Measurements from ENCODE around the gene UCHL1. TPM values are rescaled to one million over a fixed set of nuclear protein-coding genes. Genes with fewer than 3 reads are reported as not detected.

UCHL1 gene
- total RNA-seq, 4 donors from 2014 or later: 24.8 to 176 (median 71.0) TPM

DNA sequence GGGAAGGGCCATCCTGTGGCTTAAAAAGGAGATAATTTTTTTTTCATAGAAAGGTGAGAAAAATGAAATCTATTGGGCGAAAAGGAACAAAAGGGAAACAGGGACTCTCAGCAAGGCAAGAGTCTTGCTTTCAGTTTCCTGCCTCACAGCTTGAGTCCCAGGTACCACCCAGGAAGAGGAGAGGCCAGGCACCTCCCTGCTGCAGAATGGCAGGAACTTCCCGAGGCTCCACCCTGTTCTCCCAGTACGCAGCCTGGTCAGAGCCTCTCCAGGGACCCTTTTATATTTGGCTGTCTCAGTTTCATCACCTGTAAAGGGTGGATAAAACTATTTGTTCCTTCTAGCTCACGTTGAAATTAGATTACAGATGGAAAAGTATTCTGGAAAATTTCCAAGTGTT lies 33.8 kb downstream of the UCHL1 start:
- Histone ChIP-seq H3K9me3 (no peaks in the 10 kb centered on the region), H3K27ac (no peak overlapping the region), H3K36me3 (no peaks in the 10 kb centered on the region), H3K4me1 (no peaks in the 10 kb centered on the region), H3K4me3 (no peak overlapping the region), H3K27me3 (no peaks in the 10 kb centered on the region)
- no peak for DNase-seq
- in situ Hi-C loops (cut with MboI; ENCODE audit: low sequenced_read_pairs in 4 of 4): loop anchor here in 1 of 4 donors (25.0 kb wide), 1 partner anchor 597 kb away; no protein-coding TSS in a partner anchor
- TF ChIP-seq POLR2A (IDR thresholded peaks at IDR 0.05): no peak
- TF ChIP-seq, protein P1, sequence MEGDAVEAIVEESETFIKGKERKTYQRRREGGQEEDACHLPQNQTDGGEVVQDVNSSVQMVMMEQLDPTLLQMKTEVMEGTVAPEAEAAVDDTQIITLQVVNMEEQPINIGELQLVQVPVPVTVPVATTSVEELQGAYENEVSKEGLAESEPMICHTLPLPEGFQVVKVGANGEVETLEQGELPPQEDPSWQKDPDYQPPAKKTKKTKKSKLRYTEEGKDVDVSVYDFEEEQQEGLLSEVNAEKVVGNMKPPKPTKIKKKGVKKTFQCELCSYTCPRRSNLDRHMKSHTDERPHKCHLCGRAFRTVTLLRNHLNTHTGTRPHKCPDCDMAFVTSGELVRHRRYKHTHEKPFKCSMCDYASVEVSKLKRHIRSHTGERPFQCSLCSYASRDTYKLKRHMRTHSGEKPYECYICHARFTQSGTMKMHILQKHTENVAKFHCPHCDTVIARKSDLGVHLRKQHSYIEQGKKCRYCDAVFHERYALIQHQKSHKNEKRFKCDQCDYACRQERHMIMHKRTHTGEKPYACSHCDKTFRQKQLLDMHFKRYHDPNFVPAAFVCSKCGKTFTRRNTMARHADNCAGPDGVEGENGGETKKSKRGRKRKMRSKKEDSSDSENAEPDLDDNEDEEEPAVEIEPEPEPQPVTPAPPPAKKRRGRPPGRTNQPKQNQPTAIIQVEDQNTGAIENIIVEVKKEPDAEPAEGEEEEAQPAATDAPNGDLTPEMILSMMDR (IDR thresholded peaks at IDR 0.05 in 4 of 5, conservative IDR thresholded peaks at IDR 0.05 in 1 of 5): no peak
- intact Hi-C loops (cut with DNase I; ENCODE audit: low total_unique reads): no loop called here
- no peak for ATAC-seq

DNA sequence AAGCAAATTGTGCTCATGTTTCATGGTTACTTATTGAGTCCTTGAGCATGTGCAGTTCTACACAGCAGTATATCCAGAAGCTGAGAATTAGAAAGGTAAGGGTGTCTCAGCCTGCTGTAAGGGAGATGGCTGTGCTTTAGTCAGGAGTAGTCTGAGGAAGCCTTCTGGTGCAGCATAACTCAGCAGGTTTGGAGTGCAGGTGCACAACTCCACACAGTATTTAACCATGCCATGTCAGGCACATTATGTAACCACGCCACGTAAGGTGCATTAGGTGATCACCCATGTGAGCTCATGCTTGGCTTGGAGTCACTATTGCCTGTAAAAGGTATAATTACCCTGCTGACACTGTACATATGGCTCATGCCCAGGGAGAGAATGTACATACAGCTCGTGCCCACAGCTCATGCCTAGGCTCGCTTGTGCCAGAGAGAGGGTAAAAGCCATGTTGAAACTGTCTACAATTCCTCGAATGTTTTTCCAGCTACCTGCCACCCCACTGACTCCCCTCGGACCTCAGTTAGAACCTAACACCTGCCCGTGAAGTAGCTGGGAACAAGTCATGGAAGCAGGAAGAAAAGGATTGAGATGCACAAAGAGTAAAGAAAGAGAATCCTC lies 37.8 kb downstream of the UCHL1 start:
- DNase-seq: no peak
- no peaks in the 10 kb centered on the region for H3K36me3 ChIP-seq
- H3K4me3 ChIP-seq: no peak overlapping the region
- no peak overlapping the region for H3K27ac ChIP-seq
- in situ Hi-C loops (cut with MboI; ENCODE audit: low sequenced_read_pairs in 4 of 4): loop anchor here in 1 of 4 donors (25.0 kb wide), 1 partner anchor 593 kb away; no protein-coding TSS in a partner anchor
- H3K4me1 ChIP-seq: peaks cover 0 to 3% of the 10 kb centered on the region in 2 donors
- H3K9me3 ChIP-seq: no peaks in the 10 kb centered on the region
- no peak for TF ChIP-seq POLR2A (IDR thresholded peaks at IDR 0.05)
- TF ChIP-seq, protein P1 (IDR thresholded peaks at IDR 0.05 in 4 of 5, conservative IDR thresholded peaks at IDR 0.05 in 1 of 5): no peak
- intact Hi-C loops (cut with DNase I; ENCODE audit: low total_unique reads): no loop called here
- no peaks in the 10 kb centered on the region for H3K27me3 ChIP-seq
- ATAC-seq: no peak

DNA sequence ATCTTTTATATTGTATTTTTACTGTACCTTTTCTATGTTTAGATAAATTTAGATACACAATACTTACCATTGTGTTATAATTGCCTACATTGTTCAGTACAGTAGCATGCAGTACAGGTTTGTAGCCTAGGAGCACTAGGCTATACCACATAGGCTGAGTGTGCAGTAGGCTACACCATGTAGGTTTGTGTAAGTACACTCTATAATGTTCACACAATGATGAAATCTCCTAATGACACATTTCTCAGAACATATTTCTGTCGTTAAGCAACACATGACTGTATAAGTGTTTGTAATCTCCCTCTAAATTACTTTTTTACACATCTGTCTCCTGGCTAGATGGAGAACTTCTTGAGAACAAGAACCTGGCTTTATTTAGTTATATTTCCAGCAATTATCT lies 40.3 kb downstream of the UCHL1 start:
- ATAC-seq (no peak), DNase-seq (no peak)
- in situ Hi-C loops (cut with MboI; ENCODE audit: low sequenced_read_pairs in 4 of 4) (loop anchor here in 1 of 4 donors (25.0 kb wide), 1 partner anchor 590 kb away; no protein-coding TSS in a partner anchor), intact Hi-C loops (cut with DNase I; ENCODE audit: low total_unique reads) (no loop called here)
- H3K27me3 ChIP-seq: no peaks in the 10 kb centered on the region
- H3K9me3 ChIP-seq: no peaks in the 10 kb centered on the region
- H3K4me3 ChIP-seq: no peak overlapping the region
- H3K27ac ChIP-seq: no peak overlapping the region
- no peak for TF ChIP-seq POLR2A (IDR thresholded peaks at IDR 0.05)
- TF ChIP-seq, protein P1 (IDR thresholded peaks at IDR 0.05 in 4 of 5, conservative IDR thresholded peaks at IDR 0.05 in 1 of 5): no peak
- H3K4me1 ChIP-seq: peaks cover 0 to 3% of the 10 kb centered on the region in 2 donors
- no peaks in the 10 kb centered on the region for H3K36me3 ChIP-seq

DNA sequence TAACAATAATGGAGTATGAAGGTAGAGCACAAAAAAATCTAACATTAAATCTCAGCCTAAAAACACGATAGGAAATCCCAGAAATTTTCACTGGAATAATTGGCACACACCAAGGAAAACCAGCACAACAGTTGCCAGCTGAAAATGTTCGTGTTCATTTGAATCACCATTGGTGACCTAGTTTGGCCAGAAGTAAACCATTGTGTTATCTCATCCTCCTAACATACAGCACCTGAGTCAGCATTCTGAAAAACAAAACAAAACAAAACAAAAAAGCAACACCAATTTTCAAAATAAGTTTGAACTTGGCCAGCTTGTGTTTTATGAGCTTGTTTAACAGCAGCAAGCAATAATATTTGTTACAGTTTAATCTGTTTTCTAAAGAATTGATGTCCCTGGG lies 41.1 kb downstream of the UCHL1 start:
- ATAC-seq (no peak), DNase-seq (no peak)
- H3K9me3 ChIP-seq: no peaks in the 10 kb centered on the region
- intact Hi-C loops (cut with DNase I; ENCODE audit: low total_unique reads) (no loop called here), in situ Hi-C loops (cut with MboI; ENCODE audit: low sequenced_read_pairs in 4 of 4) (loop anchor here in 1 of 4 donors (25.0 kb wide), 1 partner anchor 589 kb away; no protein-coding TSS in a partner anchor)
- H3K27ac ChIP-seq: no peak overlapping the region
- H3K36me3 ChIP-seq: no peaks in the 10 kb centered on the region
- no peaks in the 10 kb centered on the region for H3K27me3 ChIP-seq
- TF ChIP-seq POLR2A (IDR thresholded peaks at IDR 0.05): no peak
- TF ChIP-seq, protein P1 (IDR thresholded peaks at IDR 0.05 in 4 of 5, conservative IDR thresholded peaks at IDR 0.05 in 1 of 5): no peak
- H3K4me1 ChIP-seq: peaks cover 0 to 3% of the 10 kb centered on the region in 2 donors
- H3K4me3 ChIP-seq: no peak overlapping the region

All from gastrocnemius medialis (tissue), 4 donors.